ENCODE data around the gene CEMIP. TPM values are rescaled to one million over a fixed set of nuclear protein-coding genes. Genes with fewer than 3 reads are reported as not detected.

The CEMIP gene
- polyA plus RNA-seq, 1 experiment = 221 TPM

GRCh38 chr15:80769829-80770705 is 9.1 kb upstream of the CEMIP start:
- no peak overlapping the region for H3K4me3 ChIP-seq (ENCODE audit: low read depth, low read length)
- H3K27ac ChIP-seq (ENCODE audit: low read depth, low read length) = no peak overlapping the region
- H3K27me3 ChIP-seq (ENCODE audit: control insufficient read depth, insufficient read depth, low read length) = no peaks in the 10 kb centered on the region
- ChIA-PET POLR2A (no interaction called here), CTCF (interaction anchor here (0.7 to 2.2 kb wide), 3 partner anchors 9 to 1422 kb away, joined by 4 to 7 read pairs (median 6); partner anchors contain the start of gene CEMIP)
- TF ChIP-seq CTCF (IDR thresholded peaks at IDR 0.05; ENCODE audit: low read depth, low read length) = no peak
- no peaks in the 10 kb centered on the region for H3K9me3 ChIP-seq (ENCODE audit: control insufficient read depth, insufficient read depth, low read length)
- DNase-seq (ENCODE audit: low read depth, low spot score) = no peak

DNA sequence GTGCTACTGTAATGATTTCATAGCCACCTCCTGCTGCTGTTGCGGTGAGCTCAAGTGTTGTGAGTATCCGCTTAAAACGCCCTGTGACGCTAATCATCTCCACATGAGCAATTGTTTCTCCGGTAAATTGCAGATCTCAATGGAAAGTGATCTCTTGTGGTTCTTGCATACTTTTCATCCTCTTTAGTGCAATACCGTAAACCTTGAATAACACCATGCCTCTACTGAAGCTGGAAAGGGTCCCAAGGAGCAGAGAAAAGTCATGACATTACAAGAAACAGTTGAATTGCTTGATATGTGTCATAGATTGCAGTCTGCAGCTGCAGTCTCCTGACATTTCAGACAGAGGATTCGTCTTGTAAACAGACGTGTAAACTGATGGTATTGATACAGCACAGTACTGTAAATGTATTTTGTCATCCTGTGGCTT is 6.0 kb upstream of the CEMIP start:
- ChIA-PET POLR2A (no interaction called here), CTCF (interaction anchor here (1.9 kb wide), 1 partner anchor 205 kb away, joined by 5 read pairs; no protein-coding TSS in a partner anchor)
- Histone ChIP-seq H3K27me3 (ENCODE audit: control insufficient read depth, insufficient read depth, low read length) (no peaks in the 10 kb centered on the region), H3K4me3 (ENCODE audit: low read depth, low read length) (no peak overlapping the region), H3K27ac (ENCODE audit: low read depth, low read length) (no peak overlapping the region), H3K9me3 (ENCODE audit: control insufficient read depth, insufficient read depth, low read length) (peaks cover 3% of the 10 kb centered on the region)
- no peak for TF ChIP-seq CTCF (IDR thresholded peaks at IDR 0.05; ENCODE audit: low read depth, low read length)
- DNase-seq (ENCODE audit: low read depth, low spot score) = no peak

GRCh38 chr15:80773792-80774352 is 5.3 kb upstream of the CEMIP start:
- POLR2A ChIA-PET = no interaction called here
- Histone ChIP-seq H3K27me3 (ENCODE audit: control insufficient read depth, insufficient read depth, low read length) (no peaks in the 10 kb centered on the region), H3K9me3 (ENCODE audit: control insufficient read depth, insufficient read depth, low read length) (peaks cover 3% of the 10 kb centered on the region), H3K27ac (ENCODE audit: low read depth, low read length) (no peak overlapping the region), H3K4me3 (ENCODE audit: low read depth, low read length) (no peak overlapping the region)
- CTCF ChIA-PET = interaction anchor here (1.9 kb wide), 1 partner anchor 206 kb away, joined by 5 read pairs; no protein-coding TSS in a partner anchor
- TF ChIP-seq CTCF (IDR thresholded peaks at IDR 0.05; ENCODE audit: low read depth, low read length) = no peak
- DNase-seq (ENCODE audit: low read depth, low spot score) = no peak

- POLR2A ChIA-PET = no interaction called here
- no peak overlapping the region for H3K4me3 ChIP-seq (ENCODE audit: low read depth, low read length)
- peaks cover 3% of the 10 kb centered on the region for H3K9me3 ChIP-seq (ENCODE audit: control insufficient read depth, insufficient read depth, low read length)
- CTCF ChIA-PET = interaction anchor here (7.0 kb wide), 1 partner anchor 207 kb away, joined by 169 read pairs; no protein-coding TSS in a partner anchor
- H3K27me3 ChIP-seq (ENCODE audit: control insufficient read depth, insufficient read depth, low read length) = no peaks in the 10 kb centered on the region
- no peak for TF ChIP-seq CTCF (IDR thresholded peaks at IDR 0.05; ENCODE audit: low read depth, low read length)
- DNase-seq (ENCODE audit: low read depth, low spot score) = no peak
- H3K27ac ChIP-seq (ENCODE audit: low read depth, low read length) = no peak overlapping the region
Observed at GRCh38 chr15:80774486-80774885, 4.7 kb upstream of the CEMIP start.

- Histone ChIP-seq H3K27ac (ENCODE audit: low read depth, low read length) (no peak overlapping the region), H3K27me3 (ENCODE audit: control insufficient read depth, insufficient read depth, low read length) (no peaks in the 10 kb centered on the region), H3K9me3 (ENCODE audit: control insufficient read depth, insufficient read depth, low read length) (peaks cover 8% of the 10 kb centered on the region), H3K4me3 (ENCODE audit: low read depth, low read length) (no peak overlapping the region)
- no peak for TF ChIP-seq CTCF (IDR thresholded peaks at IDR 0.05; ENCODE audit: low read depth, low read length)
- POLR2A ChIA-PET = no interaction called here
- no peak for DNase-seq (ENCODE audit: low read depth, low spot score)
- CTCF ChIA-PET = interaction anchor here (0.9 to 7.0 kb wide), 9 partner anchors 23 to 319 kb away, joined by 3 to 169 read pairs (median 11); no protein-coding TSS in a partner anchor
Observed at GRCh38 chr15:80775338-80775737, 3.8 kb upstream of the CEMIP start.
